ENCODE results near the gene ABCD3. TPM values are rescaled to one million over a fixed set of nuclear protein-coding genes. Genes with fewer than 3 reads are reported as not detected.

The ABCD3 gene
- total and polyA plus RNA-seq, 2 of the 13 experiments (the other 11 are each of a cell fraction or from before 2014, with no cell fraction given), result 27.5 to 166 TPM

DNA sequence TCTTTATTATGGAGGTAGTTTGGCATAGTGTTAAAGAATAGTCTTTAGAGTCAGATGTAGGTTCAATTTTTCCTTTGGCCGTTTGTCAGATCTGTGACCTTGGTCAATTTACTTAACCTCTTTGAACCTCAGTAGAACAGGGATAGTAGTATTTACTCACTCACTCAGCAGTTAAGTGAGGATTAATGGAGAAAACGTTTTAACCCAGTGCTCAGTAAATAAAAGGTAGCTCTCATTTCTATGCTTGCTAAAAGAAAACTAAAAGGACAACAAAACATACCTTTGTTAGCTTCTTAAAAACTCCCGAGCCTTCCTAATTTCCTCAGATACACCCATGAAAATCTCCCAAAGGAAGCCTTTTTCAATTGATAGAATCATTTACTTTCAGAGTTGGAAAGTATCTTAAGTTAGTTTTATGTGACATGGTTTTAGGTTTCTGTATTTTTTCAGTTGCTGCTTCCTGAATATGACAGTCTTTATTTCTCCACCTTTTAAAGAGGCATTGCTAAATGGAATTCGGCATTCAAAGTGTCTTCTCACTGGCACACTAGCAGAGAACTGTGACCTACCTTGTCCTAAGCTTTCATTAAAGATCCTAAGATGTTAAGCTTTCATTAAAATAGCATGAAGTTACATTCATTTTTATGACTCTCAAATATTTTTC, 7.8 kb downstream of the ABCD3 start:
- Histone ChIP-seq H3K9me3 (ENCODE audit: low read length) (no peaks in the 10 kb centered on the region), H3K27ac (ENCODE audit: extremely low read length, insufficient read depth, low read length) (peak overlapping the region; percentile 84), H3K4me1 (ENCODE audit: insufficient read depth, low read length) (peaks cover 98% of the 10 kb centered on the region), H3K4me3 (replicated peaks in 1 of 3; ENCODE audit: insufficient read depth in 1 of 3, low read depth in 2 of 3, low read length in 3 of 3) (peak overlapping the region; percentile 34 to 53 (median 48)), H3K79me2 (ENCODE audit: insufficient read depth, low read length) (peaks cover 99% of the 10 kb centered on the region), H3K36me3 (replicated peaks in 1 of 2; ENCODE audit: control insufficient read depth in 1 of 2, insufficient read depth in 2 of 2, low read length in 2 of 2) (0 out of 5 replicates have a peak, but pooled peaks cover 0 to 2% of the 10 kb centered on the region in 2 experiments), H3K9ac (ENCODE audit: insufficient read depth, low read depth, low read length) (peak overlapping the region; percentile 65), H3K27me3 (ENCODE audit: control insufficient read depth in 1 of 2, insufficient read depth in 2 of 2, low read length in 2 of 2) (no peaks in the 10 kb centered on the region), H2AFZ (ENCODE audit: low read length) (no peak overlapping the region), H3K4me2 (ENCODE audit: low read depth, low read length) (peak overlapping the region; percentile 70), H4K20me1 (ENCODE audit: insufficient read depth, low read length) (peaks cover 52% of the 10 kb centered on the region)
- FAIRE-seq (peak; percentile 74), DNase-seq (ENCODE audit: low spot score) (peak; percentile 96), ATAC-seq (peak; percentile 88)
- ChIA-PET CTCF (ENCODE audit: low intra/inter-chr PET ratio, low total read pairs) (no interaction called here), POLR2A (interaction anchor here (0.6 to 2.3 kb wide), 4 partner anchors 9 to 1567 kb away, joined by 3 to 23 read pairs (median 10); partner anchors contain the start of gene ABCD3)
- under 1% methylated on average over 4 of the region's 4 CpGs for WGBS (ENCODE audit: low lambda C conversion rate)
- in situ Hi-C loops (cut with HindIII; ENCODE audit: extremely low pct_ligation_motif_present, low pct_unique_long_range_greater_than_20kb) (no loop called here), intact Hi-C loops (cut with micrococcal nuclease; ENCODE audit: unreplicated experiment) (loop anchor here (2.0 kb wide), 2 partner anchors 37 to 41 kb away; no protein-coding TSS in a partner anchor)
- BruUV-seq (replicated peaks), result no TSS peak
- TF ChIP-seq NR1H2 (CRISPR knock-in tag; IDR thresholded peaks at IDR 0.05; ENCODE audit: borderline replicate concordance, low read depth), result no peak
- peak; percentile 75; the same call in 1 of the 2 replicates for TF ChIP-seq SIX4 (CRISPR knock-in tag; IDR thresholded peaks at IDR 0.05)
- no peak for TF ChIP-seq ZNF10 (CRISPR knock-in tag; IDR thresholded peaks at IDR 0.05; ENCODE audit: borderline replicate concordance, low read depth)
- TF ChIP-seq, protein P1, sequence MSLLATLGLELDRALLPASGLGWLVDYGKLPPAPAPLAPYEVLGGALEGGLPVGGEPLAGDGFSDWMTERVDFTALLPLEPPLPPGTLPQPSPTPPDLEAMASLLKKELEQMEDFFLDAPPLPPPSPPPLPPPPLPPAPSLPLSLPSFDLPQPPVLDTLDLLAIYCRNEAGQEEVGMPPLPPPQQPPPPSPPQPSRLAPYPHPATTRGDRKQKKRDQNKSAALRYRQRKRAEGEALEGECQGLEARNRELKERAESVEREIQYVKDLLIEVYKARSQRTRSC (CRISPR knock-in tag; IDR thresholded peaks at IDR 0.05; ENCODE audit: low read depth), result no peak
- no peak for TF ChIP-seq KDM1A (CRISPR knock-in tag; IDR thresholded peaks at IDR 0.05)
- TF ChIP-seq ZNF138 (CRISPR knock-in tag; IDR thresholded peaks at IDR 0.05; ENCODE audit: low read depth), result no peak
- TF ChIP-seq ELF3 (CRISPR knock-in tag; IDR thresholded peaks at IDR 0.05), result peak; percentile 84
- TF ChIP-seq SYNCRIP (IDR thresholded peaks at IDR 0.05; ENCODE audit: insufficient read depth, low read depth, low read length), result no peak
- TF ChIP-seq, protein P2, sequence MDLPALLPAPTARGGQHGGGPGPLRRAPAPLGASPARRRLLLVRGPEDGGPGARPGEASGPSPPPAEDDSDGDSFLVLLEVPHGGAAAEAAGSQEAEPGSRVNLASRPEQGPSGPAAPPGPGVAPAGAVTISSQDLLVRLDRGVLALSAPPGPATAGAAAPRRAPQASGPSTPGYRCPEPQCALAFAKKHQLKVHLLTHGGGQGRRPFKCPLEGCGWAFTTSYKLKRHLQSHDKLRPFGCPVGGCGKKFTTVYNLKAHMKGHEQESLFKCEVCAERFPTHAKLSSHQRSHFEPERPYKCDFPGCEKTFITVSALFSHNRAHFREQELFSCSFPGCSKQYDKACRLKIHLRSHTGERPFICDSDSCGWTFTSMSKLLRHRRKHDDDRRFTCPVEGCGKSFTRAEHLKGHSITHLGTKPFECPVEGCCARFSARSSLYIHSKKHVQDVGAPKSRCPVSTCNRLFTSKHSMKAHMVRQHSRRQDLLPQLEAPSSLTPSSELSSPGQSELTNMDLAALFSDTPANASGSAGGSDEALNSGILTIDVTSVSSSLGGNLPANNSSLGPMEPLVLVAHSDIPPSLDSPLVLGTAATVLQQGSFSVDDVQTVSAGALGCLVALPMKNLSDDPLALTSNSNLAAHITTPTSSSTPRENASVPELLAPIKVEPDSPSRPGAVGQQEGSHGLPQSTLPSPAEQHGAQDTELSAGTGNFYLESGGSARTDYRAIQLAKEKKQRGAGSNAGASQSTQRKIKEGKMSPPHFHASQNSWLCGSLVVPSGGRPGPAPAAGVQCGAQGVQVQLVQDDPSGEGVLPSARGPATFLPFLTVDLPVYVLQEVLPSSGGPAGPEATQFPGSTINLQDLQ (CRISPR knock-in tag; IDR thresholded peaks at IDR 0.05), result no peak
- peak; percentile 84; the same call in 1 of the 2 replicates for TF ChIP-seq TBX3 (IDR thresholded peaks at IDR 0.05; ENCODE audit: borderline replicate concordance)
- TF ChIP-seq NR2F1 (CRISPR knock-in tag; IDR thresholded peaks at IDR 0.05), result peak; percentile 88 to 98
- TF ChIP-seq ZNF557 (CRISPR knock-in tag; IDR thresholded peaks at IDR 0.05), result no peak
- TF ChIP-seq PRMT3 (CRISPR knock-in tag; IDR thresholded peaks at IDR 0.05; ENCODE audit: borderline replicate concordance, low read depth), result no peak
- 0 out of 2 replicates have a peak, but pooled peaks have one; percentile 19 for TF ChIP-seq SNAPC2 (CRISPR knock-in tag; IDR thresholded peaks at IDR 0.05)
- peak; percentile 90 for TF ChIP-seq MED1 (CRISPR knock-in tag; IDR thresholded peaks at IDR 0.05)
- TF ChIP-seq, protein P3, sequence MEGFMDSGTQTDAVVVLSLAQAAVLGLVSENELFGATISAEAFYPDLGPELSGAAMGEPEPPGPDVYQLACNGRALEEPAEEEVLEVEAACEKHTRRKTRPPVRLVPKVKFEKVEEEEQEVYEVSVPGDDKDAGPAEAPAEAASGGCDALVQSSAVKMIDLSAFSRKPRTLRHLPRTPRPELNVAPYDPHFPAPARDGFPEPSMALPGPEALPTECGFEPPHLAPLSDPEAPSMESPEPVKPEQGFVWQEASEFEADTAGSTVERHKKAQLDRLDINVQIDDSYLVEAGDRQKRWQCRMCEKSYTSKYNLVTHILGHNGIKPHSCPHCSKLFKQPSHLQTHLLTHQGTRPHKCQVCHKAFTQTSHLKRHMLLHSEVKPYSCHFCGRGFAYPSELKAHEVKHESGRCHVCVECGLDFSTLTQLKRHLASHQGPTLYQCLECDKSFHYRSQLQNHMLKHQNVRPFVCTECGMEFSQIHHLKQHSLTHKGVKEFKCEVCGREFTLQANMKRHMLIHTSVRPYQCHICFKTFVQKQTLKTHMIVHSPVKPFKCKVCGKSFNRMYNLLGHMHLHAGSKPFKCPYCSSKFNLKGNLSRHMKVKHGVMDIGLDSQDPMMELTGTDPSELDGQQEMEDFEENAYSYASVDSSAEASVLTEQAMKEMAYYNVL (CRISPR knock-in tag; IDR thresholded peaks at IDR 0.05; ENCODE audit: borderline replicate concordance), result peak; percentile 33; the same call in 1 of the 2 replicates
- TF ChIP-seq ZMYM4 (CRISPR knock-in tag; IDR thresholded peaks at IDR 0.05), result peak; percentile 54; the same call in 1 of the 2 replicates
- TF ChIP-seq REPIN1 (CRISPR knock-in tag; IDR thresholded peaks at IDR 0.05; ENCODE audit: borderline replicate concordance, low read depth), result peak; percentile 46; the same call in 1 of the 2 replicates
- no peak for TF ChIP-seq HDAC6 (IDR thresholded peaks at IDR 0.05; ENCODE audit: low read depth, low read length)

Measured in HepG2 (cell line).